CD4-positive, alpha-beta T cell treated with Interleukin-21 for 1 hour (primary cell): Measurements from ENCODE around the gene CD300E.
"Not testable (repeated sequence)": the region's sequence is repeated elsewhere in the genome, so short reads cannot be mapped to it uniquely, and the experiment has no call there.

Experiments
- DNase-seq: peaks from one replicate; pipeline ENCODE4 v3.0.0-alpha.2; 2020

The CD300E gene

GRCh38 chr17:74597069-74597790, 26.3 kb downstream of the CD300E start:
- DNase-seq = no peak

- no peak for DNase-seq
Observed at GRCh38 chr17:74595037-74595750, 28.3 kb downstream of the CD300E start.

GRCh38 chr17:74592087-74592990, 31.2 kb downstream of the CD300E start, which contains the start of gene CD300LD:
CD300LD (minus strand) TSS chr17:74592283; CDS start chr17:74592202, 81 bp downstream.
- no peak for DNase-seq

- no peak for DNase-seq
Observed at GRCh38 chr17:74591503-74591902, 32.0 kb downstream of the CD300E start.

- DNase-seq = no peak
Observed at GRCh38 chr17:74585711-74586110, 37.8 kb downstream of the CD300E start.

GRCh38 chr17:74584292-74585060, 39.1 kb downstream of the CD300E start:
- no peak for DNase-seq

- no peak for DNase-seq
Observed at GRCh38 chr17:74582633-74583032, 40.9 kb downstream of the CD300E start.

- DNase-seq = no peak
Observed at GRCh38 chr17:74579900-74580299, 43.6 kb downstream of the CD300E start.

- no peak for DNase-seq
Observed at GRCh38 chr17:74578979-74579378, 44.6 kb downstream of the CD300E start.

GRCh38 chr17:74574489-74575142, 48.9 kb downstream of the CD300E start:
- no peak for DNase-seq

GRCh38 chr17:74573635-74574034, 49.9 kb downstream of the CD300E start:
- not testable (repeated sequence) for DNase-seq

- no peak for DNase-seq
Observed at GRCh38 chr17:74573169-74573568, 50.4 kb downstream of the CD300E start.

GRCh38 chr17:74571621-74572270, 51.8 kb downstream of the CD300E start:
- DNase-seq = no peak

GRCh38 chr17:74569020-74570003, 54.2 kb downstream of the CD300E start:
- peak; percentile 14 for DNase-seq

GRCh38 chr17:74568106-74568873, 55.2 kb downstream of the CD300E start:
- no peak for DNase-seq

- no peak for DNase-seq
Observed at GRCh38 chr17:74567397-74567796, 56.1 kb downstream of the CD300E start, which contains the start of gene CD300H. CD300H (minus strand) TSS chr17:74567509.

- peak; percentile 17 for DNase-seq
Observed at GRCh38 chr17:74566132-74566753, 57.3 kb downstream of the CD300E start.

GRCh38 chr17:74565126-74565525, 58.4 kb downstream of the CD300E start:
- DNase-seq = no peak

GRCh38 chr17:74563358-74563757, 60.2 kb downstream of the CD300E start:
- no peak for DNase-seq
